Gastroesophageal sphincter (tissue), 4 donors: ENCODE measurements around the gene RASSF7. TPM values are rescaled to one million over a fixed set of nuclear protein-coding genes. Genes with fewer than 3 reads are reported as not detected.
A peak's percentile ranks its signal among the peaks of the same experiment; 100 is the strongest.
"Not testable (repeated sequence)": the region's sequence is repeated elsewhere in the genome, so short reads cannot be mapped to it uniquely, and the experiment has no call there.

Experiments used
- ATAC-seq: fragments of 150-250 bp; one replicate; pipeline ENCODE4 v1.9.1; 2016; ENCODE audit warnings: mild to moderate bottlenecking, moderate library complexity
- H3K27ac ChIP-seq, 4 donors: fragments of 200-600 bp; sonication (generic) in 3 of 4; 1 replicate in 3 of 4; 2 replicates in 1 of 4; pipeline ENCODE4 v1.5.1; 2016 to 2019
- H3K27me3 ChIP-seq: fragments of 200-600 bp; sonication (generic); one replicate; pipeline ENCODE4 v1.5.1; 2019
- H3K36me3 ChIP-seq, 2 donors: fragments of 200-600 bp; sonication (generic); one replicate each; pipeline ENCODE4 v1.5.1; 2019; ENCODE audit warnings: control low read depth in 1 of 2
- H3K4me1 ChIP-seq, 3 donors: fragments of 200-600 bp; sonication (generic); 1 replicate in 2 of 3; 2 replicates in 1 of 3; pipeline ENCODE4 v1.5.1; 2016 to 2019; ENCODE audit warnings: control low read depth in 2 of 3
- H3K4me3 ChIP-seq, 2 donors: fragments of 200-600 bp; sonication (generic); one replicate each; pipeline ENCODE4 v1.5.1; 2019; ENCODE audit warnings: mild to moderate bottlenecking in 1 of 2, moderate library complexity in 1 of 2
- H3K9me3 ChIP-seq, 3 donors: fragments of 200-600 bp; sonication (generic); one replicate each; pipeline ENCODE4 v1.5.1; 2017 to 2019; ENCODE audit warnings: control low read depth in 2 of 3
- CTCF ChIP-seq, 4 experiments: fragments of 200-600 bp in 2 of 4; fragments of 450-650 bp in 2 of 4; sonication (generic) in 1 of 4; IDR thresholded peaks; one replicate each; pipeline ENCODE4 v1.5.1; 2017 to 2019; ENCODE audit warnings: antibody characterized with exemption in 4 of 4, mild to moderate bottlenecking in 2 of 4, moderate library complexity in 2 of 4
- EP300 ChIP-seq: sonication (generic); formaldehyde crosslinking; IDR thresholded peaks from one replicate; pipeline ENCODE4 v1.6.1; 2017; ENCODE audit warnings: antibody characterized with exemption, mild to moderate bottlenecking
- POLR2A ChIP-seq, 2 donors: fragments of 450-650 bp; IDR thresholded peaks; one replicate each; pipeline ENCODE4 v1.6.1; 2017; ENCODE audit warnings: antibody characterized with exemption in 2 of 2, mild to moderate bottlenecking in 2 of 2, moderate library complexity in 1 of 2
- POLR2AphosphoS5 ChIP-seq: sonication (generic); formaldehyde crosslinking; IDR thresholded peaks from one replicate; pipeline ENCODE4 v1.6.1; 2017; ENCODE audit warnings: antibody characterized with exemption
- WGBS, 2 donors: methylation state at CpG; one replicate each; pipeline ENCODE4 v1.1.5; 2018; ENCODE audit warnings: low coverage in 1 of 2; 5-methylcytosine and 5-hydroxymethylcytosine counted together
- total RNA-seq, 4 donors: library from RNA; depleted of rRNA; stranded (reverse); fragments of >200 nt; gene quantifications; one replicate each; pipeline ENCODE4 v1.1.0, GENCODE V29; 2016

The RASSF7 gene
- total RNA-seq, 4 donors from 2014 or later: 3.4 to 12.5 (median 8.6) TPM

DNA sequence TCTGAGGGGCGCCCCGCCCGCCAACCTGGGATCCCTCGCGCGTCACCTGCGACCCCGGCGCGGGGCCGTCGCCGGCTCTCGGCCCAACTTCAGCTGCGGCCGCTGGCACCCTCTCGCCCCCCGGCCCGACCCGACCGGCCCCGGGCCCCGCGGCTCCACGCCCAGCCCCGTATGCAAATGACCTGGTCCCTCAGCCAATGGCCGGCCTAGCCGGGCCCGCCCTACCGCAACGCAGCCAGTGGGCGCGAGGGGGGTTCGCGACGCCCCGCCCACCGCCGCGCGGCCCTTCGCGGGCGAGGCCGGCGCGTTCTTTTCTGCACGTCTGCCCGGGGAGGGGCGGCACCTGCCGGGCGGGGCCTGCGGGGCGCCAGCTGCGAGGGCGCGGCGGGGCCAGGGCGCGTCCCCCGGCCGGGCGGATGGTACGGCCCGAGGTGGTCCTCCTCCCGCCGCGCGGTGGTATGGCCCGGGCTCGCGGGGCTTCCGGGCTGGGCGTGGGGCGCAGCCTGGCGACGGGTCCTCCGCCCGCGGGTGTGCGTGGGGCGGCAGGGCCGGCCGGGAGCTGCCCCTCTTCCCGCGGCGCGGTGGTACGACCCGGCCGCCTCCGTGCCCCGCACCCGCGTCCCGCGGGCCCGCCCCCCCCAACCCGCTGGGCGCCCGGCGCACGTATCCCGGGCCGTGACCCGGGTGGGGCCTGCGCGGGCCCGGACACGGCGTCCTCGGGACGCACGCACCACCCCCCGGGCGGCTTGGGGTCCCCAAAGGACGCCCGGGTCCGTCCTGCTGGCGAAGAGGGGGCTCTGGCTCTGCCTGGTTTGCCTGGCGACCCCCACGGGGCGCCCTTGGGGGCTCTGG, 7.8 kb downstream of the RASSF7 start:
- peak; percentile 96 for ATAC-seq
- no CpG with 5 or more reads among the region's 123 CpGs for WGBS, 2 donors
- Histone ChIP-seq H3K4me3 (peak overlapping the region; percentile 67 to 85), H3K27ac (peak overlapping the region; percentile 92 to 96 (median 94)), H3K27me3 (no peaks in the 10 kb centered on the region), H3K36me3 (no peaks in the 10 kb centered on the region), H3K4me1 (peaks cover 0 to 26% (median 11%) of the 10 kb centered on the region in 3 donors), H3K9me3 (no peaks in the 10 kb centered on the region)
- TF ChIP-seq CTCF (IDR thresholded peaks at IDR 0.05) (peak in 1 of 4 experiments; percentile 3), POLR2AphosphoS5 (no peak), EP300 (no peak), POLR2A (IDR thresholded peaks at IDR 0.05) (peak; percentile 57 to 76)

- TF ChIP-seq EP300: no peak
- no peak for TF ChIP-seq CTCF (IDR thresholded peaks at IDR 0.05)
- no peak for TF ChIP-seq POLR2AphosphoS5
- TF ChIP-seq POLR2A (IDR thresholded peaks at IDR 0.05): no peak
- no CpG with 5 or more reads among the region's 36 CpGs for WGBS, 2 donors
- Histone ChIP-seq H3K4me3 (peak overlapping the region; percentile 67 to 85), H3K36me3 (no peaks in the 10 kb centered on the region), H3K27me3 (no peaks in the 10 kb centered on the region), H3K4me1 (peaks cover 0 to 31% (median 11%) of the 10 kb centered on the region in 3 donors), H3K27ac (peak overlapping the region; percentile 92 to 96 (median 94)), H3K9me3 (no peaks in the 10 kb centered on the region)
- no peak for ATAC-seq
Measured at GRCh38 chr11:569158-569885, 8.6 kb downstream of the RASSF7 start.

- no peak for ATAC-seq
- TF ChIP-seq EP300 (no peak), POLR2AphosphoS5 (no peak), POLR2A (IDR thresholded peaks at IDR 0.05) (no peak), CTCF (IDR thresholded peaks at IDR 0.05) (no peak)
- no peaks in the 10 kb centered on the region for H3K9me3 ChIP-seq
- WGBS, 2 donors: 0 to 56% methylated on average over 2 to 5 of the region's 8 CpGs
- H3K4me3 ChIP-seq: no peak overlapping the region
- H3K4me1 ChIP-seq: peaks cover 0 to 41% (median 21%) of the 10 kb centered on the region in 3 donors
- no peaks in the 10 kb centered on the region for H3K27me3 ChIP-seq
- H3K36me3 ChIP-seq: no peaks in the 10 kb centered on the region
- H3K27ac ChIP-seq: no peak overlapping the region
Measured at GRCh38 chr11:571802-572185, 11.0 kb downstream of the RASSF7 start.

DNA sequence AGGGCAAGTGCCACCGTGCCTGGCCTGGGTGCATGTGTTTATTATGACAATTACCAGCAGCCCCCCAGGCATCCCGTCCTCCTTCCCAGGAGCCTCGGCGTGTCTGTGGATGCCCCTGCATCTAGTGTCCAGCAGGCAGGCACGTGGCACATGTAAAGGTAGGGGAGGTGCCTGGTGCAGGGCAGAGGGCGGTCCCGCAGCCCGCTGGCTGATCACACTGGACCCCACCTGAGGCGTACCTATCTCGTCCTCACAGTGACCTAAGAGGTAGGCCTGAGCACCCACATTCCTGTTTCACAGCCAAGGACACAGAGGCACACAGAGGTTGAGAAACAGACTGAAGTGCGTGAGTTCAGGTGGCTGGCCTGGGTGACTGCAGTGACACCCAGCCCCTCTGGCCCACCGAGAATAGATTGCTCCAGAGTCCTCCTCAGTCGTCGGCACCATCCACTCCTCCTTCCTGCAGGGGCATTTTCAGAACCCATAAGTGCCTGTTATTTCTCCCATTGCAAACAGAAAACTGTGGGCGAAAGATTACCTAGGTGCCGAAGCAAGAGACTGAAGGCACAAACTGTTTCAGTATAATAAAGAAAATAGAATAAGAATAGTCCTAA, 12.5 kb downstream of the RASSF7 start:
- no peaks in the 10 kb centered on the region for H3K9me3 ChIP-seq
- H3K4me1 ChIP-seq: peaks cover 0 to 42% (median 28%) of the 10 kb centered on the region in 3 donors
- no peak for TF ChIP-seq POLR2A (IDR thresholded peaks at IDR 0.05)
- no peak for TF ChIP-seq EP300
- TF ChIP-seq POLR2AphosphoS5: no peak
- TF ChIP-seq CTCF (IDR thresholded peaks at IDR 0.05): no peak
- peak overlapping the region in 1 of 4 donors; percentile 71 for H3K27ac ChIP-seq
- H3K27me3 ChIP-seq: no peaks in the 10 kb centered on the region
- no peak for ATAC-seq
- no peaks in the 10 kb centered on the region for H3K36me3 ChIP-seq
- H3K4me3 ChIP-seq: no peak overlapping the region
- WGBS, 2 donors: 90 to 100% methylated on average over 2 to 4 of the region's 16 CpGs

GRCh38 chr11:574031-574570, 13.3 kb downstream of the RASSF7 start:
- peaks cover 0 to 47% (median 35%) of the 10 kb centered on the region in 3 donors for H3K4me1 ChIP-seq
- H3K27ac ChIP-seq: peak overlapping the region in 2 of 4 donors; percentile 44 to 64
- H3K9me3 ChIP-seq, ATAC-seq, H3K36me3 ChIP-seq, H3K27me3 ChIP-seq: not testable (repeated sequence)
- peak overlapping the region in 1 of 2 donors; percentile 88 for H3K4me3 ChIP-seq
- 55 to 62% methylated on average over 10 to 12 of the region's 14 CpGs for WGBS, 2 donors
